Measurements from ENCODE around the gene TRMT10A.

- TF ChIP-seq REST (IDR thresholded peaks at IDR 0.05; ENCODE audit: insufficient replicate concordance, low read depth) (no peak), POLR2AphosphoS5 (IDR thresholded peaks at IDR 0.05; ENCODE audit: low read depth) (no peak), SPI1 (IDR thresholded peaks at IDR 0.05; ENCODE audit: borderline replicate concordance, low read depth) (no peak)
- TF ChIP-seq, protein P1, sequence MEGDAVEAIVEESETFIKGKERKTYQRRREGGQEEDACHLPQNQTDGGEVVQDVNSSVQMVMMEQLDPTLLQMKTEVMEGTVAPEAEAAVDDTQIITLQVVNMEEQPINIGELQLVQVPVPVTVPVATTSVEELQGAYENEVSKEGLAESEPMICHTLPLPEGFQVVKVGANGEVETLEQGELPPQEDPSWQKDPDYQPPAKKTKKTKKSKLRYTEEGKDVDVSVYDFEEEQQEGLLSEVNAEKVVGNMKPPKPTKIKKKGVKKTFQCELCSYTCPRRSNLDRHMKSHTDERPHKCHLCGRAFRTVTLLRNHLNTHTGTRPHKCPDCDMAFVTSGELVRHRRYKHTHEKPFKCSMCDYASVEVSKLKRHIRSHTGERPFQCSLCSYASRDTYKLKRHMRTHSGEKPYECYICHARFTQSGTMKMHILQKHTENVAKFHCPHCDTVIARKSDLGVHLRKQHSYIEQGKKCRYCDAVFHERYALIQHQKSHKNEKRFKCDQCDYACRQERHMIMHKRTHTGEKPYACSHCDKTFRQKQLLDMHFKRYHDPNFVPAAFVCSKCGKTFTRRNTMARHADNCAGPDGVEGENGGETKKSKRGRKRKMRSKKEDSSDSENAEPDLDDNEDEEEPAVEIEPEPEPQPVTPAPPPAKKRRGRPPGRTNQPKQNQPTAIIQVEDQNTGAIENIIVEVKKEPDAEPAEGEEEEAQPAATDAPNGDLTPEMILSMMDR (IDR thresholded peaks at IDR 0.05; ENCODE audit: insufficient read depth, low read length) = no peak
Measured at GRCh38 chr4:99507349-99507748, 56.5 kb downstream of the TRMT10A start.

Measured in HL-60 (cell line).